Measurements from ENCODE around the gene CCDC54.

DNA sequence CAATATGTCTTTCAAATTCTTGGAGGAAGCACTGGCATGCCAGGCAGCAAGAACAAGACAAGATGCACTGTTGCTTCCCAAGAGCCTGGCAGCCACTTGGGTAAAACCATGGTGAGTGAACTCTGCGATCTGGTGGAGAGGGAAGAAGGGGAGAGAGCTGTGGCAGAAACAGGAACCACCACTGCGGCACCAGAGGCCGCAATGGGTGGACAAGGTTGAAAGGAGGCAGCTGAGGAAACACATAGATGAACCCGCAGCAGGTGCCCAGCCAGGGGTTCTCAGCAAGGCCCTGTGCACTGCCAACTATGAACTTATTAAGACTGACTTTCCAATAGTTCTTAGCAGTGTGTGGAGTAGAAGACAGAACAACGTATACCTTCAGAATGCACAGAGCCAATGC, 48.2 kb upstream of the CCDC54 start:
- TF ChIP-seq GABPA (IDR thresholded peaks at IDR 0.05; ENCODE audit: borderline replicate concordance, insufficient read depth, low read length), result no peak
- no peak for TF ChIP-seq YY1 (IDR thresholded peaks at IDR 0.05; ENCODE audit: low read depth, low read length)
- TF ChIP-seq, protein P1, sequence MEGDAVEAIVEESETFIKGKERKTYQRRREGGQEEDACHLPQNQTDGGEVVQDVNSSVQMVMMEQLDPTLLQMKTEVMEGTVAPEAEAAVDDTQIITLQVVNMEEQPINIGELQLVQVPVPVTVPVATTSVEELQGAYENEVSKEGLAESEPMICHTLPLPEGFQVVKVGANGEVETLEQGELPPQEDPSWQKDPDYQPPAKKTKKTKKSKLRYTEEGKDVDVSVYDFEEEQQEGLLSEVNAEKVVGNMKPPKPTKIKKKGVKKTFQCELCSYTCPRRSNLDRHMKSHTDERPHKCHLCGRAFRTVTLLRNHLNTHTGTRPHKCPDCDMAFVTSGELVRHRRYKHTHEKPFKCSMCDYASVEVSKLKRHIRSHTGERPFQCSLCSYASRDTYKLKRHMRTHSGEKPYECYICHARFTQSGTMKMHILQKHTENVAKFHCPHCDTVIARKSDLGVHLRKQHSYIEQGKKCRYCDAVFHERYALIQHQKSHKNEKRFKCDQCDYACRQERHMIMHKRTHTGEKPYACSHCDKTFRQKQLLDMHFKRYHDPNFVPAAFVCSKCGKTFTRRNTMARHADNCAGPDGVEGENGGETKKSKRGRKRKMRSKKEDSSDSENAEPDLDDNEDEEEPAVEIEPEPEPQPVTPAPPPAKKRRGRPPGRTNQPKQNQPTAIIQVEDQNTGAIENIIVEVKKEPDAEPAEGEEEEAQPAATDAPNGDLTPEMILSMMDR (IDR thresholded peaks at IDR 0.05; ENCODE audit: control extremely low read depth in 1 of 3, insufficient read depth in 1 of 3, low read depth in 1 of 3, low read length in 3 of 3), result no peak
- TF ChIP-seq SP1 (IDR thresholded peaks at IDR 0.05; ENCODE audit: low read depth, low read length), result no peak
- TF ChIP-seq POLR2A (IDR thresholded peaks at IDR 0.05; ENCODE audit: control extremely low read depth in 1 of 2, low read depth in 2 of 2, low read length in 2 of 2), result no peak
- TF ChIP-seq, protein P2, sequence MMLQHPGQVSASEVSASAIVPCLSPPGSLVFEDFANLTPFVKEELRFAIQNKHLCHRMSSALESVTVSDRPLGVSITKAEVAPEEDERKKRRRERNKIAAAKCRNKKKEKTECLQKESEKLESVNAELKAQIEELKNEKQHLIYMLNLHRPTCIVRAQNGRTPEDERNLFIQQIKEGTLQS (IDR thresholded peaks at IDR 0.05; ENCODE audit: insufficient read depth, low read depth, low read length), result no peak
- no peak for TF ChIP-seq POLR2AphosphoS5 (IDR thresholded peaks at IDR 0.05; ENCODE audit: low read depth, low read length)
- no peak for TF ChIP-seq KDM4A (IDR thresholded peaks at IDR 0.05; ENCODE audit: low read depth, low read length, severe bottlenecking)
- no peak for TF ChIP-seq CEBPB (IDR thresholded peaks at IDR 0.05; ENCODE audit: low read depth, low read length)
